HG03139 (cell line): ENCODE results near the gene LYRM2.

Experiments
- ATAC-seq: cut with Tn5 transposase; IDR thresholded peaks from one replicate; pipeline ENCODE4 v1.9.1; 2021; ENCODE audit not compliant: unreplicated experiment

Gene LYRM2

DNA sequence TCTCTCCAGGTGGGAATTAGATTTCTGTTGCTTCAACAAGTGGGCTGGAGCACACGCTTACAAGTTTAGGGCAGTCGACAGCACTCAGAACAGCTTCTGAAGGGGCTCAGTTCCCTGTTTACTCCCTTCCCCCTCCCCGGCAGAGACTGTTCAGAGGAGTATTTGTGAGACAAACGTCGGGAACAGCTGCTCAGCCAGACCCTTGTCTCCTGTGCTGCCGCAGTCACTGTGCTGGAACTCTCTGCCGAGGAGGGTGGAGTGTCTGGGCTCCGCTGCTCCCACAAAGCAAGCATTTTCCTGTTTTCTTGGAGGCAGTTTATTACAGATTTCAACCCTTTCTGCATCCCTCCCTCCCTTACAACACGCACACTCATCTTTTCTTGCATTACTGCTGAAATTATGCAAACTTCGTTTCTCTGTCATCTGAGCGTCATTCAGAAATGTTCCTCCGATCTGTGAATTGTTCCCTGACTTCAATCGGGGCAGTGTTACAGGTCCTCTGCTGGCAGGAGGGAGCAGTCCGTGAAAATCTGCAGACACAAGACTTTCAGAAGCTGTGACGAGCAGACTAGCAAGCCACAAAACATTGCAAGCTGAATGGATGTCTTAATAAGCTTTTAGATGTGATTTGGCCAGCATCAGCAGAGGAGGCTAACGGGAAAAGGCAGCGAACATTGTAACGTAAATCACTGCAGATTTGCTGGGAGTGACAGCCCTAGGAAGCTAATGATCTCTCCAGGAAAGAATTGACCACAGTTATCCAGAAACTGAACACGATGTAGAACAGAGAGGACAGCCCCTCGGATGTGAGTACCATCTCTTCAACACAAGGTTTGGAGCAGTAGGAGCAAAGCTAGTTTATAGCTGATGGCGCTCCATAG lies 76.2 kb downstream of the LYRM2 start:
- ATAC-seq, result no peak

DNA sequence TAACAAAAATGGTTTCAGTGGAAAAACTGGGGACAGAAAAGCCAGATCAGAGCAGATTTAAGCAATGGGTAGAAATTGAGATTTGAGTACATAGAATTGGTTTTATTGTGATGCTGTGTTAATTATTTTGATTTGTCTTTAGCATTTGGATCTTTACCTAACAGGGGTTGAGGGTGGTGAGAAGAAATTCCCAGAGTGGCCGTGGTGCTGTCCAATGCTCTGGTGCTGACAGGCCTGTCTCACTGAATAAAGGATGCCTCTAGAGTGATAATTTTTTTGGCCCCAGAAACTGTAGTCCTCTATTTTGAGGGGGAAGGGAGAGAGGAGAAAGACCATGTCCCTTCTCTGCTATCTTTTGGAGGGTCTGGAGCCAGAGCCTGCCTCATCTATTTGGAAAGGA lies 79.1 kb downstream of the LYRM2 start:
- ATAC-seq, result no peak

- ATAC-seq, result no peak
Observed at GRCh38 chr6:89555806-89556205, 82.7 kb downstream of the LYRM2 start.

- no peak for ATAC-seq
Observed at GRCh38 chr6:89555031-89555430, 83.5 kb downstream of the LYRM2 start.

DNA sequence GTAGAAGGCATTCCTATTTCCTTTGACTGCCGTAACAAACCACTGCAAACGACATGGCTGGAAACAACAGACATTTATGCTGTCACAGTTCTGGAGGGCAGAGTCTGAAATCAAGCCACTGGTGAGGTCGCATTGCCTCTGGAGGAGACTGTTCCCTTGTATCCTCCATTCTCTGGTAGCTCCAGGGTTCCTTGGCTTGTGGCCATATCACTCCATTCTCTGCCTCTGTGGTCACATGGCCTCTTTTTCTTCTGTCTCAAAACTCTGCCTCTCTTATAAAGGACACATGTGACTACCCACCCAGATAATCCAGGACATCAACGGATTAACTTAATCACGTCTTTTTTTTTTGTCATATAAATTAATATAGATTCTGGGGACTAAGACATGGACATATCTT lies 84.4 kb downstream of the LYRM2 start:
- ATAC-seq, result no peak

- ATAC-seq, result no peak
Observed at GRCh38 chr6:89553431-89553830, 85.1 kb downstream of the LYRM2 start.

DNA sequence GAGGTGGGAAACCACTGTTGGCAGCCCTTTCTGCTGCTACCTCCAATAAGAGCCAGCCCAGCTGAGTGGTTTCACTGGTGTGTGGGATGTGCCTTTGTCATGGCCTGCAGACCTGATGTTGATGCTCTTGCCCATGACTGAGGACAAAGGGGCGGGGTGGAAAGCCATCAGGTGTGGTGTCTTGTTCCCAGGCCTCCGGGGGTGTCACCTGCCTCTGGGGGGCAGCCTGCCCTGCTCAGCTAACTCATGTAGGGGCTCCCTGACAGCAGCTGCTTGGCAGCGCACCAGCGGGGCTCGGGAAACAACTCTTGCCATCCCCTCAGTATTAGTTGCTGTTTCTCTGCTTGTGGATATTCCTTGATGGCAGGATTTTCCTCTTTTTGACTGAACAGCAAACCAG lies 91.3 kb downstream of the LYRM2 start:
- no peak for ATAC-seq

DNA sequence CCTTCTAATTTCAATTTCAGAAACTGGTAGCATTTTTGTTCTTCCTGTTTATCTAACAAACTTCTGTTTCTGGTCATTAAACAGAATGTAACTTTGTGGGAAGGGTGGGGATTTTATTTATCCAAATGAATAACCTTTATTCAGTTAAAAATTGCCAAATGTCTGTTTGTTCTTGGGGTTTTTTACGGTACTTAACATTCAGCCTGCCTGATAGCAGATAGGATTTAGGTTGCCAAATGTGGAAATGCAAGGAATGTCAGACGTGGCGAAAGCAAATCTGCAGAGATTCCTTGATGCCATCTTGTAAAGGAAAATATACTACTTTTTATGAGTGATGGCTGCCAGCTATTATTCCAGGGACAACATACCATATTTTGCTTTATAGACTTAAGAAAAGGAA lies 95.7 kb downstream of the LYRM2 start:
- no peak for ATAC-seq

- ATAC-seq, result no peak
Observed at GRCh38 chr6:89542081-89542857, 96.3 kb downstream of the LYRM2 start.

- ATAC-seq, result no peak
Observed at GRCh38 chr6:89539779-89540178, 98.8 kb downstream of the LYRM2 start.

GRCh38 chr6:89536231-89536630 lies 102.3 kb downstream of the LYRM2 start:
- ATAC-seq, result no peak

DNA sequence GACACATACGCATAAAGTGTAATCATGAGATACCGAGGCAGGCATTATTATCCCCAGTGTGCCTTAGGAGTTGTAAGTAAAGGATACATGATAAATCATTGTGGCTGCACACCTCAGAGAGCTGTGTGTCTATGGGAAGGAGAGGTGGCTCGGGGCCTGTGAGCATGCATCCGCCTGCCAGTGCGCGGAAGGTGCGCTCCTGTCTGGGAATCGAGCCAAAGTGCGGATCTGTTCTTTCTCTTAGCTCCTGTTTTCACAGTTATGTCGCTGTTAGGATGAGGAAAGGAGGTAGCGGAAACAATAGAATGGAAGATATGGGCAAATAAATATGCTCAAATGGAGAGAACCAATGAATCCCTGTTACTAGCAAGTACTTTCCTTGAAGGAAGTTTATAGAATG lies 107.6 kb downstream of the LYRM2 start:
- ATAC-seq, result no peak

DNA sequence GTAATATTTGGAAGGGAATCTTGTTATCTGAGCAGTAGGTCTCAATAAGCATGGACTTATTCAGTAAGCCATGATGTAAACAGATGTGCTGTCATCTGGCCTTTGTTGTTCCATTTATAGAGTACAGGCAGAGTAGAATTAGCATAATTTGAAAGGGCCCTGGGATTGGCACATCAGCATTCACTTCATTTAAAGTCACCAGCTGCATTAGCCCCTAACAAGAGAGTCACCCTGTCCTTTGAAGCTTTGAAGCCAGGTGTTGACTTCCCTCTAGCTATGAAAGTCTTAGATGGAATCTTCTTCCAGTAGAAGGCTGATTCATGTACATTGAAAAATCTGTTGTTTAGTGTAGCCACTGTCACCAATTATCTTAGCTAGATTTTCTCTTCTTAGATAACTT lies 109.7 kb downstream of the LYRM2 start:
- no peak for ATAC-seq

DNA sequence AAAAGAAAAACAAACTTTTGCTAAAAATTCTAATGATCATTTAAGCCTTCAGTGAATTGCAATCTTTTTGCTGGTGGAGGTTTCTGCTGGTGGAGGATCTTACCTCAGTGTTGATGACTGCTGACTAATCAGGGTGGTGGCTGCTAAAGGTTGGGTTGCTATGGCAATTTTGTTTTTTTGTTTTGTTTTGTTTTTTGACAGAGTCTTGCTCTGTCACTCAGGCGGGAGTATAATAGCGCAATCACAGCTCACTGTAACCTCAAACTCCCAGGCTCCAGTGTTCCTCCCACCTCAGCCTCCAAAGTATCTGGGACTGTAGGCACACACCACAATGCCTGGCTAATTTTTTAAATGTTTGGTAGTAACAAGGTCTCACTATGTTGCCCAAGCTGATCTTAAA lies 110.9 kb downstream of the LYRM2 start:
- no peak for ATAC-seq

DNA sequence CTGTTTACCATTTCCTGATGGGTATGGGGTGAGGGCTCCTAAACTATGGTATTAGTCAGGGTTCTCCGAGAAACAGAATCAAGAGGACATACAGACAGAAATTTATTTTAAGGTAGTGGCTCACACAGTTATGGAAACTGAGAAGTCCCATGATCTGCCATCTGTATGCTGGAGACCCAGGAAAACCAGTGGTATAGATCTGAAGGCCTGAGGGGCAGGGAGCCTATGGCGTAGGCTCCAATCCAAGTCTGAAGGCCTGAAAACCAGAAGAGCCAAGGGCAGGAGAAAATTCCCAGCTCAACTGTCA lies 112.0 kb downstream of the LYRM2 start:
- no peak for ATAC-seq

DNA sequence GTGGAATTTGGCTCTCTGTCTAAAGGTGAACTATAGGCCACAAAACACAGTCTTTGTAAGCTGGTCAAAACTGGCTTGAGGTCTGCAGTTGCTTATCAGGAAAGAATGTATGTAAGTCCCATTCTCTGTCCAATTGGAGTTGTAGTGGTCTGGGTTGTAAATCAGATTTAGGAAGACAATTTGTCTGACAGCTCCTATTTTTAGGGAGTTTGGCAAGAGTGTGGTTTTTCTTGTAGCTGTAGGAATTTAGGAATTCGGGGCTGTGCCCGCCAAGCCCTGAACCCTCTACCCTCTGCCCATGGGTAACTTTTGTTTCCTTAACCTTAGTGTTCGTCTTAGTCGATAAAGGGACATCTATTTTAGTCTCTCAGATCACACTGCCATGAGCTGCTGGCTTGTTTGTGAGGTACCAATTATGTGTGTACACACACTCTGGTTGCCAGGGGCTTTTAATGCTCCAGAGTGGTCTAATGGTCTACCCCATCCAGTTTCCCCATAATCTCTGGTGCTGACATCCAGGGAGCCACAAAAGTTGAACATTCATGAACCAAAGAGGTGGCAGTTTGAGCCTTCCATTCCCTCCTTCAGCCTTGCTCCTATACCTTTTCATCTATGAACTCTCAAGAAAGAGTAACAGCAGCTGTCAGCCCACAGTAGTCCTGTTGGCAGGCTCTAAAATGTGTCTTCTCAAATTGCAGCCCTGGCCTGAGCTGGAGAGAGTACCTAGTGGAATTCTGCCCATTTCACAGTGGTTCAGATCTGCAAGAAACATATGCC lies 112.6 kb downstream of the LYRM2 start:
- ATAC-seq, result no peak

DNA sequence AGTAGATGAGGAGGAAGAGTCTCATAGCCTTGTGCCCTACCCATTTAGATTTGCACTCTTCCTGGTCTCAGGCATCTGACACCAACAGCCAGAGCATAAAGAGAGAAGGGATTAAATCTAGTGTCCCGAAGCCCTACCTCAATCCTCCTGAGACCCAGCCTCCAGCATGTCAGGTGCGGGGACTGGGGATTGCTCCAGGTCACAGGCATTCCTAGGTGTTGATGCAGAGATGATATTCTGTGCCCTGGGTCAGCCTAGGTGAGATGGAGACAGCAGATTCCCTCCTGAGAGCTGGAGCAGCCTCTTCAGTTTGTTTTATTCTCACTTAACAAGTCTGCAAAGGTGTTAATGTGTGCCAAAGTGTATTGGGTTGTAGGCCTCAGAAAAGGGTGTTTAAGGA lies 115.8 kb downstream of the LYRM2 start:
- ATAC-seq, result no peak

DNA sequence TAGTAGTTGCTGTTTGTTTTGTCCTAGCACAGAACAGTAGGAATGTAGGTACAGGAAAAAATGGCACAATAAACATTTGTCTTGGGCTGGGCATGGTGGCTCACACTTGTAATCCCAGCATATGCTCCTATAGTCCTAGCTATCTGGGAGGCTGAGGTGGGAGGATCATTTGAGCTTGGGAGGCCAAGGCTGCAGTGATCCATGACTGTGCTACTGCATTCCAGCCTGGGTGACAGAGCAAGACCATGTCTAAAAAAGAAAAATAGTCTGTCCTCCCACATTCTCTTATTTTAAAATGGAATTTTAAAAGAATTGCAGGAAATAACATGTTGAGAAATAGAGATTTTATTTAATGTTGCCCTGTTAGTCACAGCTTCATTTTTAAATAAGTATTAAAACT lies 117.8 kb downstream of the LYRM2 start:
- ATAC-seq, result no peak

DNA sequence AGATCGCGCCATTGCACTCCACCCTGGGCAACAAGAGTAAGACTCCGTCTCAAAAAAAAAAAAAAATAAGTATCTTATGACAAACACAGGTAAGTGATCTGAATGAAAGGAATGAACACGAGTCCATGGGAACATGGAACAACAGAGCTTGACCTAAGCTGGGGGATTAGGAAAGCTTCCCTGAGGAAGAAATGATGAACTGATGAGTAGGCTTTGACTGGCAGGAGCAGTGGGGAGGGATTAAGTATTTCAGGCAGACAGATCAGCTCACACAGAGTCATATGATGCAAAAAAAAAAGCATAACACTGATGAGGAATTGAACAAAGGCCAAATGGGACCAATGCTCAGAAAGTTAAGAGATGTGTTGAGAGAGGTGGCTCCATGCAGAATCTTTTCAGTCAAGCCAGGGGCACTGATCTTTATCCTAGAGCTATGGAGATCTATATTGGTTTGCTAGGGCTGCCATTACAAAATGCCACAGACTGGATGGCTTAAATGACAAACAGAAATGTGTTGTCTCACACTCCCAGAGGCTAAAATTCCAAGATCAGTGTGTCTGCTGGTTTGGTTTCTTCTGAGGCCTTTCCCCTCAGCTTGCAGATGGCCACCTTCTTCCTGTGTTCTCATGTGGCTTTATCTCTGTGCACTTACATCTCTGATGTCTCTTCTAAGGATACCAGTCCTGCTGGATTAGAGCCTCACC lies 120.0 kb downstream of the LYRM2 start:
- ATAC-seq, result no peak
